ENCODE results near the gene VPREB1. TPM values are rescaled to one million over a fixed set of nuclear protein-coding genes. Genes with fewer than 3 reads are reported as not detected.
"Not testable (repeated sequence)": the region's sequence is repeated elsewhere in the genome, so short reads cannot be mapped to it uniquely, and the experiment has no call there.

VPREB1 gene
- total and polyA plus RNA-seq, 10 donors = 0.22 to 9.6 (median 0.30) TPM; not detected in 7

DNA sequence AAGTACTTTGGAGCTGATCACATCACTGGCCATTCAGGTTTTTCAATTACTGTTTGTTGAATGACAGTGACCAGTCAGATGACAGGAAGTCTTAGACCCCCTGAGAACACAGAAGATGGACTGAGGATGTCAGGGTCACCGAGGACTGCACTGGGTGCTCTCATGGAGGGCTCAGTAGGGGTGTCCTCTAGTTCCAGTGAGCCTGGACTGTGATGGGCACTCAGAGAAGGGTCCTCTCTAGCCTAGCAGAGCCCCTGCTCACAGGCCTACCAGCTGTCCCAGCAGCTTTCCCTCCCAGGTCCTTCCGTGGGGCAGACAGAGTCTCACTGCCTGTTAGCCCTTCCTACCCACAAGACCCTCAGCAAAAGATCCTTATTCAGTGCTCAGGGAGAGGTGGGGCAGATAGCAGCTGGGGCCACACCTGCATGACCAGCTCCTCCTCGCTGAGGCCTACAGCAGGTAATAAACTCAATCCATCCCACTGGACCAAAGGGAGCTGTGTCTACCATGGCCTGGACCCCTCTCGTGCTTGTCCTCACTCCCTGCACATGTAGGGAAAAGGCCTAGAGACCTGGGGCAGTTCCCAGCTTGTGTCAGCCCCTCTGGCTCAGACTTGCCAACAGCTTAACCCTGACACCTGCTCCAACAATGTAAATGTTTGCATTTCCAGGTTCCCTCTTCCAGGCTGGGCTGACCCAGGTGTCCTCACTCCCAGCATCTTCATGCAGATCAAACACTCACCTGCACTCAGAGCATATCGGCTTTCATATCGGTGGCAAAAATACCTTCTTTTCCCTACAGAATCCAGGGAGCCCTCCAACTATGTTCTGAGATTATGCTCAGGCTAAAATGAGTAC lies 25.2 kb upstream of the VPREB1 start:
- H3K4me1 ChIP-seq = peaks cover 0 to 20% (median 7%) of the 10 kb centered on the region in 6 donors
- TF ChIP-seq POLR2AphosphoS5 (IDR thresholded peaks at IDR 0.05) (no peak), CTCF (IDR thresholded peaks at IDR 0.05 in 8 of 11, conservative IDR thresholded peaks at IDR 0.05 in 3 of 11) (no peak), POLR2A (IDR thresholded peaks at IDR 0.05) (no peak)
- H3K9me3 ChIP-seq = no peaks in the 10 kb centered on the region
- 60 to 91% (median 63%) methylated on average over 5 to 6 of the region's 6 CpGs for WGBS, 5 donors
- DNase-seq = no peak
- no peak overlapping the region for H3K27ac ChIP-seq
- H3K4me3 ChIP-seq = no peak overlapping the region
- intact Hi-C loops (cut with DNase I; ENCODE audit: low total_unique reads) = no loop called here
- no peaks in the 10 kb centered on the region for H3K27me3 ChIP-seq (replicated peaks in 1 of 7)
- H3K36me3 ChIP-seq = no peaks in the 10 kb centered on the region

- intact Hi-C loops (cut with DNase I; ENCODE audit: low total_unique reads); H3K36me3 ChIP-seq; H3K4me1 ChIP-seq; H3K27ac ChIP-seq; H3K4me3 ChIP-seq; H3K9me3 ChIP-seq; DNase-seq; H3K27me3 ChIP-seq (replicated peaks in 1 of 7): not testable (repeated sequence)
- no CpG with 5 or more reads among the region's 7 CpGs for WGBS, 5 donors
Observed at GRCh38 chr22:22221043-22221442, 23.5 kb upstream of the VPREB1 start.

GRCh38 chr22:22226448-22227187 lies 18.0 kb upstream of the VPREB1 start:
- H3K4me3 ChIP-seq = no peak overlapping the region
- WGBS, 5 donors = 77 to 87% (median 81%) methylated on average over 6 of the region's 6 CpGs
- TF ChIP-seq POLR2A (IDR thresholded peaks at IDR 0.05) = no peak
- no peak for TF ChIP-seq CTCF (IDR thresholded peaks at IDR 0.05 in 8 of 11, conservative IDR thresholded peaks at IDR 0.05 in 3 of 11)
- no peak for TF ChIP-seq POLR2AphosphoS5 (IDR thresholded peaks at IDR 0.05)
- H3K9me3 ChIP-seq = no peaks in the 10 kb centered on the region
- no peaks in the 10 kb centered on the region for H3K27me3 ChIP-seq (replicated peaks in 1 of 7)
- H3K27ac ChIP-seq = no peak overlapping the region
- no peaks in the 10 kb centered on the region for H3K36me3 ChIP-seq
- no peak for DNase-seq
- H3K4me1 ChIP-seq = peaks cover 0 to 13% (median 0%) of the 10 kb centered on the region in 6 donors
- intact Hi-C loops (cut with DNase I; ENCODE audit: low total_unique reads) = no loop called here

GRCh38 chr22:22228421-22228820 lies 16.2 kb upstream of the VPREB1 start:
- H3K36me3 ChIP-seq = no peaks in the 10 kb centered on the region
- peaks cover 0 to 13% (median 0%) of the 10 kb centered on the region in 6 donors for H3K4me1 ChIP-seq
- no peaks in the 10 kb centered on the region for H3K27me3 ChIP-seq (replicated peaks in 1 of 7)
- no peak overlapping the region for H3K4me3 ChIP-seq
- WGBS, 5 donors = 84 to 92% (median 87%) methylated on average over 6 of the region's 6 CpGs
- DNase-seq = no peak
- intact Hi-C loops (cut with DNase I; ENCODE audit: low total_unique reads) = no loop called here
- no peaks in the 10 kb centered on the region for H3K9me3 ChIP-seq
- H3K27ac ChIP-seq = no peak overlapping the region
- no peak for TF ChIP-seq POLR2AphosphoS5 (IDR thresholded peaks at IDR 0.05)
- no peak for TF ChIP-seq POLR2A (IDR thresholded peaks at IDR 0.05)

DNA sequence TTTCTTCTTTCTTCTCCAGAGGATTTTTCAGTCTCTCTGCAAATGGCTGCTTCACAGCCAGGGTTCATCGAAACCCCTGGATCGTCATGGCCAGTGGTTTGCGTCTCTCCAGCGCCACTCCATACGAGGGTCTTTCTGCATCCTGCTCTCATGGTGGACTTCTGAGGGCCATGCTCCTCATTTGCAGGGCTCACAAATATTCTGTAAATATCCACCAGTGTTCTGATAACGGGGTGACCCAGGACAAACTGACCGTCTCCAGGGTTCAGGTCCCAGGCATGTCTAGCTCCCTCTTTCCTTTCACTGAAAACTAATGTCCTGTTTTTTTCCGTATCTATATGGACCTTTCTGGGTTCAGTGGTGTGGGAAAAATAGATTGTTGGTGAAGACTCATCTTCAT lies 15.7 kb upstream of the VPREB1 start:
- 70 to 88% (median 82%) methylated on average over 8 of the region's 8 CpGs for WGBS, 5 donors
- no peaks in the 10 kb centered on the region for H3K9me3 ChIP-seq
- H3K27me3 ChIP-seq (replicated peaks in 1 of 7) = no peaks in the 10 kb centered on the region
- peaks cover 0 to 13% (median 0%) of the 10 kb centered on the region in 6 donors for H3K4me1 ChIP-seq
- no peak overlapping the region for H3K4me3 ChIP-seq
- intact Hi-C loops (cut with DNase I; ENCODE audit: low total_unique reads) = no loop called here
- H3K36me3 ChIP-seq = no peaks in the 10 kb centered on the region
- no peak overlapping the region for H3K27ac ChIP-seq
- TF ChIP-seq CTCF (IDR thresholded peaks at IDR 0.05 in 8 of 11, conservative IDR thresholded peaks at IDR 0.05 in 3 of 11) (no peak), POLR2A (IDR thresholded peaks at IDR 0.05) (no peak), POLR2AphosphoS5 (IDR thresholded peaks at IDR 0.05) (no peak)
- no peak for DNase-seq

Measured in spleen (tissue), 11 donors.